HCT116 (cell line): ENCODE results near the gene GTF3C2. TPM values are rescaled to one million over a fixed set of nuclear protein-coding genes. Genes with fewer than 3 reads are reported as not detected.

Experiments used
- ATAC-seq: fragments of 200-7000 bp; cut with Tn5 transposase; 2 replicates; pipeline ENCODE4 v1.9.1; 2020; ENCODE audit warnings: mild to moderate bottlenecking, moderate library complexity
- BruUV-seq: library from RNA; stranded (reverse); fragments of 400-500 nt; replicated peaks from 2 replicates; lab custom pipeline; 2021; lab: Mats Ljungman, UMichigan
- CTCF ChIA-PET: fragments of 300-600 bp; sonication (Branson Sonifier 250); formaldehyde crosslinking; loops from one replicate; lab custom pipeline; 2021; ENCODE audit warnings: antibody characterized with exemption; lab: Charles Lee
- POLR2A ChIA-PET: fragments of 300-600, 350-600 bp; sonication (Branson Sonifier 250); formaldehyde crosslinking; loops from one replicate; lab custom pipeline; 2021; ENCODE audit warnings: antibody characterized with exemption; lab: Charles Lee
- RAD21 ChIA-PET, 2 experiments: fragments of 300-600 bp; sonication (Branson Sonifier 250); formaldehyde crosslinking; loops; one replicate each; lab custom pipeline; 2023; ENCODE audit warnings: low total read pairs in 2 of 2; ENCODE audit not compliant: uncharacterized antibody in 2 of 2, unreplicated experiment in 2 of 2, low non-redundant PET in 1 of 2; lab: Charles Lee
- DNase-seq: peaks from one replicate; pipeline ENCODE4 v3.0.0-alpha.2; 2010; ENCODE audit warnings: low read depth, low spot score
- H2AFZ ChIP-seq: fragments of 200-600 bp; shearing (Covaris generic), sonication (generic); 2 replicates; pipeline ENCODE4 v1.6.1; 2017; ENCODE audit warnings: low read depth, mixed run types, mixed read lengths, antibody characterized with exemption, low read length; ENCODE audit not compliant: poor library complexity, severe bottlenecking
- H3K27ac ChIP-seq: 2 replicates; pipeline ENCODE4 v1.5.1; 2012; ENCODE audit warnings: low read depth, low read length
- H3K27me3 ChIP-seq: fragments of 200-600 bp; sonication (generic); 2 replicates; pipeline ENCODE4 v1.6.1; 2016; ENCODE audit warnings: mixed run types, low read length, mixed read lengths; ENCODE audit not compliant: insufficient read depth
- H3K36me3 ChIP-seq, 2 experiments: fragments of 200-500 bp in 1 of 2; fragments of 200-600 bp in 1 of 2; sonication (Bioruptor generic) in 1 of 2; sonication (generic) in 1 of 2; 2 replicates each; pipeline versions ENCODE4 v1.5.1 to v1.6.1; 2014 to 2016; ENCODE audit warnings: low read length in 2 of 2, inconsistent platforms in 1 of 2, mixed read lengths in 1 of 2, mixed run types in 1 of 2; ENCODE audit not compliant: insufficient read depth in 2 of 2, control insufficient read depth in 1 of 2
- H3K4me1 ChIP-seq, 2 experiments: fragments of 200-600 bp in 1 of 2; sonication (generic) in 1 of 2; 2 replicates each; pipeline versions ENCODE4 v1.5.1 to v1.6.1; 2012 to 2017; ENCODE audit warnings: low read length in 2 of 2, inconsistent platforms in 1 of 2, mild to moderate bottlenecking in 1 of 2, mixed read lengths in 1 of 2, mixed run types in 1 of 2, moderate library complexity in 1 of 2; ENCODE audit not compliant: insufficient read depth in 2 of 2, control insufficient read depth in 1 of 2
- H3K4me2 ChIP-seq: fragments of 200-600 bp; sonication (generic); 2 replicates; pipeline ENCODE4 v1.6.1; 2017; ENCODE audit warnings: mixed run types, low read length, mixed read lengths
- H3K4me3 ChIP-seq, 2 experiments: fragments of 200-600 bp in 1 of 2; sonication (generic) in 1 of 2; replicated peaks in 1 of 2; 2 replicates each; pipeline ENCODE4 v1.5.1; 2011 to 2016; ENCODE audit warnings: low read length in 2 of 2, control low read depth in 1 of 2, low read depth in 1 of 2, mild to moderate bottlenecking in 1 of 2, mixed read lengths in 1 of 2, mixed run types in 1 of 2
- H3K79me2 ChIP-seq: fragments of 200-600 bp; sonication (generic); 2 replicates; pipeline ENCODE4 v1.6.1; 2017; ENCODE audit warnings: mild to moderate bottlenecking, mixed run types, low read length, moderate library complexity, mixed read lengths; ENCODE audit not compliant: insufficient read depth
- H3K9ac ChIP-seq: fragments of 200-600 bp; sonication (generic); 2 replicates; pipeline ENCODE4 v1.6.1; 2016; ENCODE audit warnings: low read length, mixed read lengths
- H3K9me2 ChIP-seq: fragments of 200-600 bp; sonication (generic), shearing (Covaris generic); 2 replicates; pipeline ENCODE4 v1.6.1; 2017; ENCODE audit warnings: mixed run types, mild to moderate bottlenecking, moderate library complexity; ENCODE audit not compliant: insufficient read depth
- H3K9me3 ChIP-seq, 2 experiments: fragments of 200-500 bp in 1 of 2; fragments of 200-600 bp in 1 of 2; sonication (Bioruptor generic) in 1 of 2; sonication (generic) in 1 of 2; 2 replicates each; pipeline ENCODE4 v1.6.1; 2014 to 2017; ENCODE audit warnings: low read length in 2 of 2, mixed read lengths in 2 of 2, inconsistent platforms in 1 of 2, low read depth in 1 of 2, mild to moderate bottlenecking in 1 of 2, mixed run types in 1 of 2, moderate library complexity in 1 of 2; ENCODE audit not compliant: control insufficient read depth in 1 of 2, insufficient read depth in 1 of 2
- H4K20me1 ChIP-seq: fragments of 200-600 bp; sonication (generic), shearing (Covaris generic); 2 replicates; pipeline ENCODE4 v1.6.1; 2017; ENCODE audit warnings: mixed run types, mild to moderate bottlenecking, moderate library complexity; ENCODE audit not compliant: insufficient read depth
- CBX3 ChIP-seq: IDR thresholded peaks from 2 replicates; pipeline ENCODE4 v1.6.1; 2012; ENCODE audit warnings: low read depth
- CEBPB ChIP-seq: IDR thresholded peaks from 2 replicates; pipeline ENCODE4 v1.6.1; 2012; ENCODE audit warnings: low read depth
- EGR1 ChIP-seq: IDR thresholded peaks from 2 replicates; pipeline ENCODE4 v1.6.1; 2012; ENCODE audit warnings: low read depth
- ELF1 ChIP-seq: IDR thresholded peaks from 2 replicates; pipeline ENCODE4 v1.6.1; 2012; ENCODE audit warnings: low read depth, borderline replicate concordance
- EZH2 ChIP-seq: fragments of 200-600 bp; sonication (generic); IDR thresholded peaks from 2 replicates; pipeline ENCODE4 v1.6.1; 2017; ENCODE audit warnings: antibody characterized with exemption, mixed run types
- EZH2phosphoT487 ChIP-seq: fragments of 200-600 bp; IDR thresholded peaks from 2 replicates; pipeline ENCODE4 v1.6.1; 2018; ENCODE audit warnings: antibody characterized with exemption, borderline replicate concordance
- FOSL1 ChIP-seq: IDR thresholded peaks from 2 replicates; pipeline ENCODE4 v1.6.1; 2012; ENCODE audit warnings: low read depth
- JUND ChIP-seq: IDR thresholded peaks from 2 replicates; pipeline ENCODE4 v1.6.1; 2012
- POLR2A ChIP-seq: IDR thresholded peaks from 2 replicates; pipeline ENCODE4 v1.7.0; 2011; ENCODE audit warnings: borderline replicate concordance; ENCODE audit not compliant: insufficient read depth, insufficient read length; ENCODE audit errors: extremely low read depth
- POLR2AphosphoS5 ChIP-seq: IDR thresholded peaks from 2 replicates; pipeline ENCODE4 v1.6.1; 2011; ENCODE audit warnings: mild to moderate bottlenecking, low read depth, low read length, moderate library complexity
- RAD21 ChIP-seq: IDR thresholded peaks from 2 replicates; pipeline ENCODE4 v1.6.1; 2012; ENCODE audit warnings: low read depth, mild to moderate bottlenecking
- SIN3A ChIP-seq: IDR thresholded peaks from 2 replicates; pipeline ENCODE4 v1.6.1; 2012; ENCODE audit warnings: low read depth
- SP1 ChIP-seq: IDR thresholded peaks from 2 replicates; pipeline ENCODE4 v1.6.1; 2012; ENCODE audit warnings: low read depth
- SRF ChIP-seq: IDR thresholded peaks from 2 replicates; pipeline ENCODE4 v1.6.1; 2012; ENCODE audit warnings: low read depth
- TCF7L2 ChIP-seq: IDR thresholded peaks from 2 replicates; pipeline ENCODE4 v1.7.0; 2011; ENCODE audit warnings: borderline replicate concordance, inconsistent platforms; ENCODE audit not compliant: insufficient read depth, insufficient read length; ENCODE audit errors: extremely low read depth
- YY1 ChIP-seq: IDR thresholded peaks from 2 replicates; pipeline ENCODE4 v1.6.1; 2011; ENCODE audit warnings: low read length, low read depth, moderate library complexity, mild to moderate bottlenecking; ENCODE audit not compliant: insufficient replicate concordance; ENCODE audit errors: extremely low read depth
- ZFX ChIP-seq: fragments of 450-650 bp; IDR thresholded peaks from 2 replicates; pipeline ENCODE4 v1.6.1; 2017
- ZNF274 ChIP-seq: fragments of 200-500 bp; sonication (Bioruptor generic); IDR thresholded peaks from 2 replicates; pipeline ENCODE4 v1.6.1; 2014; ENCODE audit warnings: mild to moderate bottlenecking, low read depth, low read length, inconsistent platforms
- intact Hi-C: fragments of 100-400 bp; cut with micrococcal nuclease; formaldehyde crosslinking; loops from 2 replicates; pipeline ENCODE4 v1.10.0; 2022
- total RNA-seq: library from RNA; stranded (reverse); gene quantifications from one replicate; pipeline ENCODE4 v1.2.1, GENCODE V29; 2021; ENCODE audit not compliant: unreplicated experiment
- TF ChIP-seq, protein P1 (sequence below): IDR thresholded peaks from 2 replicates; pipeline ENCODE4 v1.6.1; 2012
- TF ChIP-seq, protein P2 (sequence below): IDR thresholded peaks from 2 replicates; pipeline ENCODE4 v1.6.1; 2011; ENCODE audit warnings: mild to moderate bottlenecking, low read length, moderate library complexity; ENCODE audit not compliant: insufficient replicate concordance; ENCODE audit errors: extremely low read depth
- TF ChIP-seq, protein P3 (sequence below): IDR thresholded peaks from 2 replicates; pipeline ENCODE4 v1.6.1; 2012
- TF ChIP-seq, protein P4 (sequence below), 3 experiments: fragments of 200-600 bp in 1 of 3; sonication (generic) in 1 of 3; IDR thresholded peaks in 2 of 3; conservative IDR thresholded peaks in 1 of 3; 2 replicates each; pipeline ENCODE4 v1.5.1; 2012 to 2017; ENCODE audit warnings: low read depth in 2 of 3, low read length in 2 of 3, antibody characterized with exemption in 1 of 3, borderline replicate concordance in 1 of 3, control low read depth in 1 of 3, mild to moderate bottlenecking in 1 of 3, mixed read lengths in 1 of 3, mixed run types in 1 of 3, moderate library complexity in 1 of 3; ENCODE audit not compliant: insufficient read depth in 1 of 3

GTF3C2 gene
- total RNA-seq, 1 experiment from 2014 or later, result 88.2 TPM

DNA sequence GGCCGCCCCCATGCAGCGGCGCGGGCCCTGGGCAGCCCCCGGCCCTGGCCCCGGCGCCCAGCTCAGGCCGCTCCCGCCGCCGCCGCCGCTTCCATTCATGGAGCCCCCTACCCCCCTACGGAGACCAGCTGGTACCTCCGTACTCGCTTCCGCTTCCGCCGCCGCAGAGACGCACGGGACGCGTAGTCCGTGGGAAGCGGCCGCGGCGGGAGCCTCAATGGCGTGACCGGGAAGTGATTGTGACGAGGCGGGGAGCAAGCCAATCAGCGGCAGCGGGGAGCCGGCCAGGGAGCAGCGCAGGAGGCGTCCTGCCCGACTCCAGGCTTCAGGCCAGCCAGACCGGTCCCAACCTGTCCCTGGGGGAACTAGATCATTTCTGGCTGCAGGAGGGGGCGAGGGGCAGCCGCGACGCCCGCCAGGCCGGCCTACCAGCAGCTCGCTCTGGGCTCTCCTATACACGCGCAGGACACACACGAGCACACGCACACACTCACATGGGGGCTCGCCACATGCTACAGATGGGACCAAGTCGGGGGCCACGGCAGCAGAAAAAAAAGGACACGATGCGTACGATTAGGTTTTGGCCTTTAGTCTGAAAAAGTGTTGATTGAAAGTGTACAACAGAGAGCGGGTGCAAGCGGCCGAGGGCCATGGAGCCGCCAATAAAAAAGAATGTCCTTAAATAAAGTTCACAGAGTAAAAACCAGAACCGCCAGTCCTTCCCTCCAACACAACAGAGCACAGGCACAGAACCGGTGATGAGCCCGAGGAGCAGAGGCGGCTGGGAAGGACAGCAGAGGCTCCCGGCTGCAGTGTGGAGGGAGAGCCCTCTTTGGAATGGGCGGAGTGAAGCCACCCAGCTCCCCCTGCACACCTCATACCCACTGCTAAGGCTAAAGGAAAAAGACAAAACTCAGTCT lies 24.3 kb upstream of the GTF3C2 start, which contains the start of gene ZNF513:
Gene ZNF513, minus strand, starts transcription at position 109 of the 920 bp plus-strand sequence. CDS start 208 bp downstream, outside the sequence.
- Histone ChIP-seq H2AFZ (no peak within 1 kb of the TSS), H3K9ac (peak within 1 kb of the TSS; percentile 80), H3K27me3 (no peaks in the 10 kb centered on the region), H3K4me3 (peak within 1 kb of the TSS; percentile 72 to 80), H3K4me1 (peaks cover 3 to 27% of the 10 kb centered on the region in 2 experiments; a peak in 3 of 4 replicates), H3K36me3 (peaks cover 38 to 59% of the 10 kb centered on the region in 2 experiments; a peak in 3 of 4 replicates), H3K27ac (peak within 1 kb of the TSS; percentile 67), H4K20me1 (no peaks in the 10 kb centered on the region), H3K9me3 (no peaks in the 10 kb centered on the region), H3K4me2 (peak within 1 kb of the TSS; percentile 99), H3K79me2 (peaks cover 28% of the 10 kb centered on the region), H3K9me2 (no peaks in the 10 kb centered on the region)
- RAD21 ChIA-PET, result no interaction called here
- CTCF ChIA-PET, result interaction anchor here (1.5 to 2.2 kb wide), 3 partner anchors 10 to 303 kb away, joined by 5 to 7 read pairs (median 6); partner anchors contain the start of gene EIF2B4
- BruUV-seq, result no TSS peak
- intact Hi-C loops, result loop anchor here (1.0 kb wide), 1 partner anchor 11 kb away; the partner anchor contains the start of genes EIF2B4 and SNX17
- POLR2A ChIA-PET, result interaction anchor here (1.0 to 1.6 kb wide), 2 partner anchors 10 to 15 kb away, joined by 3 to 6 read pairs; partner anchors contain the start of gene SNX17
- ATAC-seq, result peak; percentile 89
- peak; percentile 76 for DNase-seq
- no peak for TF ChIP-seq FOSL1
- TF ChIP-seq SRF, result no peak
- peak; percentile 78; the same call in 1 of the 2 replicates for TF ChIP-seq CBX3
- TF ChIP-seq ZNF274, result no peak
- TF ChIP-seq POLR2A, result no peak
- TF ChIP-seq YY1, result peak; percentile 79
- TF ChIP-seq, protein P1, sequence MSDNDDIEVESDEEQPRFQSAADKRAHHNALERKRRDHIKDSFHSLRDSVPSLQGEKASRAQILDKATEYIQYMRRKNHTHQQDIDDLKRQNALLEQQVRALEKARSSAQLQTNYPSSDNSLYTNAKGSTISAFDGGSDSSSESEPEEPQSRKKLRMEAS, result peak; percentile 86
- peak; percentile 79 for TF ChIP-seq POLR2AphosphoS5
- no peak for TF ChIP-seq CEBPB
- no peak; the same call in 1 of the 2 replicates for TF ChIP-seq JUND
- TF ChIP-seq EZH2phosphoT487, result no peak
- TF ChIP-seq RAD21, result no peak
- TF ChIP-seq, protein P2, sequence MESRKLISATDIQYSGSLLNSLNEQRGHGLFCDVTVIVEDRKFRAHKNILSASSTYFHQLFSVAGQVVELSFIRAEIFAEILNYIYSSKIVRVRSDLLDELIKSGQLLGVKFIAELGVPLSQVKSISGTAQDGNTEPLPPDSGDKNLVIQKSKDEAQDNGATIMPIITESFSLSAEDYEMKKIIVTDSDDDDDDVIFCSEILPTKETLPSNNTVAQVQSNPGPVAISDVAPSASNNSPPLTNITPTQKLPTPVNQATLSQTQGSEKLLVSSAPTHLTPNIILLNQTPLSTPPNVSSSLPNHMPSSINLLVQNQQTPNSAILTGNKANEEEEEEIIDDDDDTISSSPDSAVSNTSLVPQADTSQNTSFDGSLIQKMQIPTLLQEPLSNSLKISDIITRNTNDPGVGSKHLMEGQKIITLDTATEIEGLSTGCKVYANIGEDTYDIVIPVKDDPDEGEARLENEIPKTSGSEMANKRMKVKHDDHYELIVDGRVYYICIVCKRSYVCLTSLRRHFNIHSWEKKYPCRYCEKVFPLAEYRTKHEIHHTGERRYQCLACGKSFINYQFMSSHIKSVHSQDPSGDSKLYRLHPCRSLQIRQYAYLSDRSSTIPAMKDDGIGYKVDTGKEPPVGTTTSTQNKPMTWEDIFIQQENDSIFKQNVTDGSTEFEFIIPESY, result peak; percentile 25
- peak; percentile 2; the same call in 1 of the 2 replicates for TF ChIP-seq ZFX
- TF ChIP-seq, protein P3, sequence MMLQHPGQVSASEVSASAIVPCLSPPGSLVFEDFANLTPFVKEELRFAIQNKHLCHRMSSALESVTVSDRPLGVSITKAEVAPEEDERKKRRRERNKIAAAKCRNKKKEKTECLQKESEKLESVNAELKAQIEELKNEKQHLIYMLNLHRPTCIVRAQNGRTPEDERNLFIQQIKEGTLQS, result no peak
- TF ChIP-seq SP1, result peak; percentile 83
- TF ChIP-seq EZH2, result no peak
- peak; percentile 92 for TF ChIP-seq TCF7L2
- peak; percentile 68; the same call in 1 of the 2 replicates for TF ChIP-seq EGR1
- no peak; the same call in 1 of the 2 replicates for TF ChIP-seq ELF1
- TF ChIP-seq, protein P4, sequence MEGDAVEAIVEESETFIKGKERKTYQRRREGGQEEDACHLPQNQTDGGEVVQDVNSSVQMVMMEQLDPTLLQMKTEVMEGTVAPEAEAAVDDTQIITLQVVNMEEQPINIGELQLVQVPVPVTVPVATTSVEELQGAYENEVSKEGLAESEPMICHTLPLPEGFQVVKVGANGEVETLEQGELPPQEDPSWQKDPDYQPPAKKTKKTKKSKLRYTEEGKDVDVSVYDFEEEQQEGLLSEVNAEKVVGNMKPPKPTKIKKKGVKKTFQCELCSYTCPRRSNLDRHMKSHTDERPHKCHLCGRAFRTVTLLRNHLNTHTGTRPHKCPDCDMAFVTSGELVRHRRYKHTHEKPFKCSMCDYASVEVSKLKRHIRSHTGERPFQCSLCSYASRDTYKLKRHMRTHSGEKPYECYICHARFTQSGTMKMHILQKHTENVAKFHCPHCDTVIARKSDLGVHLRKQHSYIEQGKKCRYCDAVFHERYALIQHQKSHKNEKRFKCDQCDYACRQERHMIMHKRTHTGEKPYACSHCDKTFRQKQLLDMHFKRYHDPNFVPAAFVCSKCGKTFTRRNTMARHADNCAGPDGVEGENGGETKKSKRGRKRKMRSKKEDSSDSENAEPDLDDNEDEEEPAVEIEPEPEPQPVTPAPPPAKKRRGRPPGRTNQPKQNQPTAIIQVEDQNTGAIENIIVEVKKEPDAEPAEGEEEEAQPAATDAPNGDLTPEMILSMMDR (IDR thresholded peaks at IDR 0.05 in 2 of 3, conservative IDR thresholded peaks at IDR 0.05 in 1 of 3; ENCODE audit: borderline replicate concordance in 1 of 3, insufficient read depth in 1 of 3, low read depth in 2 of 3, low read length in 2 of 3), result no peak
- peak; percentile 43; the same call in 1 of the 2 replicates for TF ChIP-seq SIN3A
